ENCODE measurements around the gene NIT1. TPM values are rescaled to one million over a fixed set of nuclear protein-coding genes. Genes with fewer than 3 reads are reported as not detected.
"Not testable (repeated sequence)": the region's sequence is repeated elsewhere in the genome, so short reads cannot be mapped to it uniquely, and the experiment has no call there.

NIT1 gene
- total RNA-seq, 4 donors from 2014 or later, result 16.9 to 28.6 (median 22.1) TPM

DNA sequence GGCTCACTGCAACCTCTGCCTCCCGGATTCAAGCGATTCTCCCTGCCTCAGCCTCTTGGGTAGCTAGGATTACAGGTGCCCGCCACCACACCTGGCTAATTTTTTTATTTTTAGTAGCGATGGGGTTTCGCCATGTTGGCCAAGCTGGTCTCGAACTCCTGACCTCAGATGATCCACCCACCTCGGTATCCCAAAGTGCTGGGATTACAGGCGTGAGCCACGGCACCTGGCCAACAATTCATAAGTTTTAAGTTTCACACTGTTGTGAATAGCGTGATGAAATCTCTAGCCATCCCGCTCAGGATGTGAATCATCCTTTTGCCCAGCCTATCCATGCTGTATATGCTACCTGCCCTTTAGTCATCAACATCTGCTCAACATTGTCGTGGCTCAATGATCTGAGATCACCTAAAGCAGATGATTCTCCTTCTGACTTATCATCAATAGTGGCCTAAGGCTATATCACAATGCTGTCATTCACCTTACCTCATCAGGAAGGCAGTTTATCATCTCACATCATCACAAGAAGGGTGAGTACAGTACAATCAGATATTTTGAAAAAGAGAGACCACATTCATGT is 2.7 kb upstream of the NIT1 start:
- DNase-seq, result no peak
- H3K36me3 ChIP-seq, result peaks cover 0 to 5% (median under 1%) of the 10 kb centered on the region in 3 donors
- H3K4me3 ChIP-seq, result no peak overlapping the region
- peak overlapping the region; percentile 16 to 63 (median 48) for H3K27ac ChIP-seq
- TF ChIP-seq, protein P1, sequence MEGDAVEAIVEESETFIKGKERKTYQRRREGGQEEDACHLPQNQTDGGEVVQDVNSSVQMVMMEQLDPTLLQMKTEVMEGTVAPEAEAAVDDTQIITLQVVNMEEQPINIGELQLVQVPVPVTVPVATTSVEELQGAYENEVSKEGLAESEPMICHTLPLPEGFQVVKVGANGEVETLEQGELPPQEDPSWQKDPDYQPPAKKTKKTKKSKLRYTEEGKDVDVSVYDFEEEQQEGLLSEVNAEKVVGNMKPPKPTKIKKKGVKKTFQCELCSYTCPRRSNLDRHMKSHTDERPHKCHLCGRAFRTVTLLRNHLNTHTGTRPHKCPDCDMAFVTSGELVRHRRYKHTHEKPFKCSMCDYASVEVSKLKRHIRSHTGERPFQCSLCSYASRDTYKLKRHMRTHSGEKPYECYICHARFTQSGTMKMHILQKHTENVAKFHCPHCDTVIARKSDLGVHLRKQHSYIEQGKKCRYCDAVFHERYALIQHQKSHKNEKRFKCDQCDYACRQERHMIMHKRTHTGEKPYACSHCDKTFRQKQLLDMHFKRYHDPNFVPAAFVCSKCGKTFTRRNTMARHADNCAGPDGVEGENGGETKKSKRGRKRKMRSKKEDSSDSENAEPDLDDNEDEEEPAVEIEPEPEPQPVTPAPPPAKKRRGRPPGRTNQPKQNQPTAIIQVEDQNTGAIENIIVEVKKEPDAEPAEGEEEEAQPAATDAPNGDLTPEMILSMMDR (IDR thresholded peaks at IDR 0.05), result no peak
- no peak for TF ChIP-seq POLR2A (IDR thresholded peaks at IDR 0.05)
- 45 to 49% methylated on average over 12 of the region's 12 CpGs for WGBS, 2 donors
- no peaks in the 10 kb centered on the region for H3K27me3 ChIP-seq
- H3K4me1 ChIP-seq, result peaks cover 27 to 80% (median 38%) of the 10 kb centered on the region in 3 donors
- no peaks in the 10 kb centered on the region for H3K9me3 ChIP-seq
- intact Hi-C loops (cut with DNase I), result no loop called here

DNA sequence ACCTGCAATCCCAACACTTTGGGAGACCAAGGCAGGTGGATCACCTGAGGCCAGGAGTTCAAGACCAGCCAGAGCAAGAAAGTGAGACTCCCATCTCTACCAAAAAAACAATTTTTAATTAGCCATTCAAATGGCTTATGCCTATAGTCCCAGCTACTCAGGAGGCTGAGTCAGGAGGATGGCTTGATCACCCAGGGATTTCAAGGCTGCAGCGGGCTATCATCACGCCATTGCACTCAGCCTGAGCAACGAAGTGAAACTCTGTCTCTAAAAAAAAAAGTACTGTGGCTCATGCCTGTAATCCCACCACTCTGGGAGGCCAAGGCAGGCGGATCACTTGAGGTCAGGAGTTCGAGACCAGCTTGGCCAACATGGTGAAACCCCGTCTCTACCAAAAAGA is 1.9 kb upstream of the NIT1 start:
- DNase-seq; H3K4me3 ChIP-seq; intact Hi-C loops (cut with DNase I); H3K27me3 ChIP-seq; H3K9me3 ChIP-seq: not testable (repeated sequence)
- Histone ChIP-seq H3K4me1 (peaks cover 27 to 86% (median 38%) of the 10 kb centered on the region in 3 donors), H3K36me3 (peaks cover 4 to 12% (median 7%) of the 10 kb centered on the region in 3 donors), H3K27ac (peak overlapping the region in 3 of 4 donors; percentile 18 to 43 (median 40))
- WGBS, 2 donors, result 83 to 84% methylated on average over 6 of the region's 6 CpGs

DNA sequence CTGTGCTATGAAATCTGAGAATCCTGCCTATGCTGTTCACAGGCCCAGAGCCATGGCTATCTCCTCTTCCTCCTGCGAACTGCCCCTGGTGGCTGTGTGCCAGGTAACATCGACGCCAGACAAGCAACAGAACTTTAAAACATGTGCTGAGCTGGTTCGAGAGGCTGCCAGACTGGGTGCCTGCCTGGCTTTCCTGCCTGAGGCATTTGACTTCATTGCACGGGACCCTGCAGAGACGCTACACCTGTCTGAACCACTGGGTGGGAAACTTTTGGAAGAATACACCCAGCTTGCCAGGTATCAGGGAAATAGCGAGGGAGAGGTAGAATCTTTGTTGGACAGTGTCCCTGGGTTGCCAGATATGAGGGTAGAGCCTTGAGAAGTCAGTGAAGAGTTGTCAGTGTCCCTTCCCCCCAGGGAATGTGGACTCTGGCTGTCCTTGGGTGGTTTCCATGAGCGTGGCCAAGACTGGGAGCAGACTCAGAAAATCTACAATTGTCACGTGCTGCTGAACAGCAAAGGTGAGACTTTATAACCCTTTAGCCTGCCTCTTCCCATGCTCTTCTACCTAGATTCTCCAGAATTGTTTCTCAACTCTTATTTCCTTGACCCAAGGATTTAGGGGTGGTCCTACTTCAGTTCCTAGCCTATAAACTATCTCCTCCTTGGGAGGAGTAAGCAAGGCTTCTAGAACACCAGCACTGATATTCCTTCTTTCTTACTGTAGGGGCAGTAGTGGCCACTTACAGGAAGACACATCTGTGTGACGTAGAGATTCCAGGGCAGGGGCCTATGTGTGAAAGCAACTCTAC is 1.4 kb downstream of the NIT1 start:
- Histone ChIP-seq H3K4me1 (peaks cover 22 to 56% (median 38%) of the 10 kb centered on the region in 3 donors), H3K4me3 (peak overlapping the region in 3 of 4 donors; percentile 72 to 100 (median 81)), H3K27me3 (no peaks in the 10 kb centered on the region), H3K27ac (peak overlapping the region; percentile 93 to 98 (median 95)), H3K9me3 (no peaks in the 10 kb centered on the region), H3K36me3 (peaks cover 18 to 46% (median 33%) of the 10 kb centered on the region in 3 donors)
- intact Hi-C loops (cut with DNase I), result no loop called here
- 40 to 54% methylated on average over 6 to 7 of the region's 10 CpGs for WGBS, 2 donors
- DNase-seq, result no peak
- TF ChIP-seq, protein P1 (IDR thresholded peaks at IDR 0.05), result peak in 4 of 6 experiments; percentile 19 to 58 (median 41)
- peak in 1 of 4 donors; percentile 16 for TF ChIP-seq POLR2A (IDR thresholded peaks at IDR 0.05)

DNA sequence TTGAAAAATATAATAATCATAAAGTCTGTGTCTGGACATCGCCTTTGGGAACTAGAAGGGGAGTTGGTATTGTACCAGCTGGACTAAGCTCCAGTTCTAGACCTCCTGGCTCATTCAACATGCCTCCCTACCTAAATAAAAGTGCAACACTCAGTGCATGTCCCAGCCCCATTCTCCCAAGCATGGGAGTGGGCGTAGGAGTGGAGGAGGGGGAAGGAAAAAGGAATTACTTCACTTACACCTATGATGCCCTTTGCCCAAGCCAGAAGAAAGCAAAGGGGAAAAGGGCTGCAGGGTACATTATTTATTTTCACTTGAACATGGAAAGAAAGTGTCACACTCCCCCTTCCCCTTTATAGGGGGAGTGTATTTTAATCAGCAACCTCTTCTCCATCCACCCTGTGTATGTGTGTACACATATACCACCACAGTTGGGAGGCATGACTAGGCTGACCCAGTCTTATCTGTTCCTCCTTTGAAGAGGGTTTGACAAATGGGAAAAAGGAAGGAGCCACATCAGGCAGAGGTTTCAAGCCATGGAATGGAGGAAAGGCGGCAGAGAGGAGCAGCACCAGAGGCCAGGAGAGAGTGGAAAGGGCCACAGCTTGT is 3.2 kb downstream of the NIT1 start:
- no peaks in the 10 kb centered on the region for H3K9me3 ChIP-seq
- H3K36me3 ChIP-seq, result peaks cover 18 to 64% (median 41%) of the 10 kb centered on the region in 3 donors
- no peak overlapping the region for H3K4me3 ChIP-seq
- DNase-seq, result no peak
- intact Hi-C loops (cut with DNase I), result no loop called here
- TF ChIP-seq, protein P1 (IDR thresholded peaks at IDR 0.05), result no peak
- no peak for TF ChIP-seq POLR2A (IDR thresholded peaks at IDR 0.05)
- H3K27me3 ChIP-seq, result no peaks in the 10 kb centered on the region
- 81 to 93% methylated on average over 3 of the region's 3 CpGs for WGBS, 2 donors
- H3K4me1 ChIP-seq, result peaks cover 22 to 38% (median 28%) of the 10 kb centered on the region in 3 donors
- peak overlapping the region in 1 of 4 donors; percentile 97 for H3K27ac ChIP-seq

DNA sequence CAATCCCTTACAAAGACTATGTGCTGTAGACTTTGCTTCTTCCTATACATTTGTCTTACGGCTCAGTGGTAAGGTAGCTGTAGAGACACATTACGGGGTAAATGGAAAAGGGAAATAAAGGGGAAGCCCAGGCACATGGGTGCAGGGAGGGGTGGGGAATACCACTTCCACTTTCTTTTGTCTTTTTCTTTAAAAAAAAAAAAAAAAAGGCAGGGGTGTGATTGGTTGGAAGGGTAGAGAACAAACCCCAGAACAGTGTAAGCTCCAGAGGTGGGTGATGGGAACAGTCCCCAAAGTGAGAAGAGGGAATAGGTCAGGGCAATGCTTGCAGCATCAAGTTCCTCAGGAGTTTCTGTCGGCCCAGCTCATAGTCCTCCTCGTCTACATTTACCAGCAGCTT is 3.9 kb downstream of the NIT1 start:
- Histone ChIP-seq H3K36me3 (peaks cover 18 to 71% (median 41%) of the 10 kb centered on the region in 3 donors), H3K9me3 (no peaks in the 10 kb centered on the region), H3K27me3 (no peaks in the 10 kb centered on the region), H3K4me1 (peaks cover 21 to 32% (median 22%) of the 10 kb centered on the region in 3 donors), H3K27ac (no peak overlapping the region), H3K4me3 (no peak overlapping the region)
- WGBS, 2 donors, result 68 to 69% methylated on average over 3 to 4 of the region's 4 CpGs
- DNase-seq, result no peak
- intact Hi-C loops (cut with DNase I), result no loop called here
- TF ChIP-seq, protein P1 (IDR thresholded peaks at IDR 0.05), result no peak
- no peak for TF ChIP-seq POLR2A (IDR thresholded peaks at IDR 0.05)
